ENCODE data around the gene LBX1.

The LBX1 gene

DNA sequence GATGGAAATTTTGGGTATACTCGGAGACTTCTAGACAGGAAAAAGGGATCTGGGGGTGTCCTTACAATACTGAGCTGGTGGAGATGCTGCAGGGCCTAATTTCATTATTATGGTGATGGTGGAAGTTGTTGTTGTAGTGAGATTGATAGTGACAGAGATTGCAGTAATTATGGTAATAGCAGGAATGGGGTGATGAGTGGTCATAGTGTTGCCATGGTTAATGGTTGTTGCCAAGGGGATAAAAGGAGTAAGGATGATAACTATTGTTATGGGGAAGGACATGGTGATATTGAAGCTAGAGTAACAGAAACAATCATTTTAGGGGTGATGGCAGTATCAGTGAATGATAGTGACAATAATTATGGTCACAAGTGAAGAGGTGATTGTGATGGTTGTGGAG is 27.1 kb upstream of the LBX1 start:
- H3K9me3 Mint-ChIP-seq: peaks cover 19% of the 10 kb centered on the region
- DNase-seq: no peak
- H3K36me3 Mint-ChIP-seq (ENCODE audit: low read depth): peaks cover 12% of the 10 kb centered on the region
- H3K27ac Mint-ChIP-seq: no peak overlapping the region
- peaks cover 68% of the 10 kb centered on the region for H3K4me1 Mint-ChIP-seq
- no peak overlapping the region for H3K4me3 Mint-ChIP-seq
- TF ChIP-seq, protein P1, sequence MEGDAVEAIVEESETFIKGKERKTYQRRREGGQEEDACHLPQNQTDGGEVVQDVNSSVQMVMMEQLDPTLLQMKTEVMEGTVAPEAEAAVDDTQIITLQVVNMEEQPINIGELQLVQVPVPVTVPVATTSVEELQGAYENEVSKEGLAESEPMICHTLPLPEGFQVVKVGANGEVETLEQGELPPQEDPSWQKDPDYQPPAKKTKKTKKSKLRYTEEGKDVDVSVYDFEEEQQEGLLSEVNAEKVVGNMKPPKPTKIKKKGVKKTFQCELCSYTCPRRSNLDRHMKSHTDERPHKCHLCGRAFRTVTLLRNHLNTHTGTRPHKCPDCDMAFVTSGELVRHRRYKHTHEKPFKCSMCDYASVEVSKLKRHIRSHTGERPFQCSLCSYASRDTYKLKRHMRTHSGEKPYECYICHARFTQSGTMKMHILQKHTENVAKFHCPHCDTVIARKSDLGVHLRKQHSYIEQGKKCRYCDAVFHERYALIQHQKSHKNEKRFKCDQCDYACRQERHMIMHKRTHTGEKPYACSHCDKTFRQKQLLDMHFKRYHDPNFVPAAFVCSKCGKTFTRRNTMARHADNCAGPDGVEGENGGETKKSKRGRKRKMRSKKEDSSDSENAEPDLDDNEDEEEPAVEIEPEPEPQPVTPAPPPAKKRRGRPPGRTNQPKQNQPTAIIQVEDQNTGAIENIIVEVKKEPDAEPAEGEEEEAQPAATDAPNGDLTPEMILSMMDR (IDR thresholded peaks at IDR 0.05): no peak
- peaks cover 7% of the 10 kb centered on the region for H3K27me3 Mint-ChIP-seq (ENCODE audit: low read depth, poor library complexity)

DNA sequence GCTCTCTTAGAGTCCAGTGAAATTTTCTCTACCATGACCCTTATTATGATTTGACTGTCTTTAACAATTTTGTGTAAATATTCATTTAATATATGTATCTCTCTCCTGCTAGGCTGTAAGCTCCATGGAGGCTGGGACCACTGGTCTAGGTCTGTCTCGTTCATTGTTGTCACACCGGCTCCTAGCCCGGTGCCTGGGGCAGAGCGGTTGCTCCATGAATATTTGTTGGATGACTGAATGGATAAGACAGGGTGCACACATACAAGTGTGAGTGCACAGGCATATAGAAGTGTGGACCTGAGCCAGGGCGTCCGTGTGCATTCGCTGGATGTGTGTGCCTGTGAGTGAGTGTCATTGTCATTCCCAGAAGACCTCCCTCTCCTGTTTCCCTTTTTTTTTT is 20.9 kb upstream of the LBX1 start:
- peak overlapping the region; percentile 77 for H3K27ac Mint-ChIP-seq
- H3K4me3 Mint-ChIP-seq: no peak overlapping the region
- H3K27me3 Mint-ChIP-seq (ENCODE audit: low read depth, poor library complexity): peaks cover 33% of the 10 kb centered on the region
- no peaks in the 10 kb centered on the region for H3K36me3 Mint-ChIP-seq (ENCODE audit: low read depth)
- no peak for DNase-seq
- H3K9me3 Mint-ChIP-seq: peaks cover 3% of the 10 kb centered on the region
- TF ChIP-seq, protein P1 (IDR thresholded peaks at IDR 0.05): no peak
- H3K4me1 Mint-ChIP-seq: peaks cover 71% of the 10 kb centered on the region

DNA sequence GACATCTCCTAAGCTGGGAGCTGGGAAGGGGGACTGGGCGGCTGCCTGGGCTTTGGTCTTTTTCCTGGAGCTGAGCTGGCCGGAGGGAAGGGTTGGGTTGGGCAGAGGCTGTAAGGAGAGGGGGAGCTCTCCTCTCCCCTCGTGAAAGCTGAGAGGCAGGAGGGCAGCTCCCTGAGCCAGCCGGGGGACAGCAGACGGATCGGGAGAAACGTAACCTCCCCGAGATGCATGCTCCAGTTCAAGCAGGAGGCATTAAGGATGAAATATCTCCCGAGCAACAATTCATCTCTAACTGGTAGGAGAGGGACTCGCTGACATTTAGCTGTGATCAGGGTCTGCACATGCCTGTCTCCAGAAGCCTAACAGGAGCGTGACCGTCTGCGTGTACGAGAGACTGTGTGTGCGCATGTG is 19.9 kb upstream of the LBX1 start:
- Mint-ChIP-seq H3K9me3 (peaks cover 3% of the 10 kb centered on the region), H3K4me3 (peak overlapping the region; percentile 6), H3K27me3 (ENCODE audit: low read depth, poor library complexity) (peaks cover 37% of the 10 kb centered on the region), H3K4me1 (peaks cover 71% of the 10 kb centered on the region), H3K36me3 (ENCODE audit: low read depth) (no peaks in the 10 kb centered on the region), H3K27ac (no peak overlapping the region)
- TF ChIP-seq, protein P1 (IDR thresholded peaks at IDR 0.05): no peak
- DNase-seq: no peak

DNA sequence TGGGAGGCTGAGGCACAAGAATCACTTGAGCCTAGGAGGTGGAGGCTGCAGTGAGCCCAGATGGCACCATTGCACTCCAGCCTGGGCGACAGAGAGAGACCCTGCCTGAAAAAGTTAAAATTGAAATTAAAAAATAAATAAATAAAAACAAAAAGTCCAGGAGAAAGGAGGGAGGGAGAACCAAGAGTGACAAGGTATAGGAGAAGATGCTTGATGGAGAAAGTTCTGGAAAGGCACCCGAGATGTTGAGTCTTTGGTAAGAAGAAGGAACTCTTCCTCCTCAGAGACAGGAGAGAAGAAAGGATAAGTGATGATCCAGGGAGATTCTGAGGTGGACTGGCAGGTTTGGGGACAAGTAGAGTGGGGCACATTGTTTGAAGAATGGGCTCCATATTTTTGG is 17.4 kb upstream of the LBX1 start:
- no peak overlapping the region for H3K4me3 Mint-ChIP-seq
- peaks cover 66% of the 10 kb centered on the region for H3K4me1 Mint-ChIP-seq
- H3K9me3 Mint-ChIP-seq: peaks cover 3% of the 10 kb centered on the region
- H3K27ac Mint-ChIP-seq: no peak overlapping the region
- no peak for DNase-seq
- TF ChIP-seq, protein P1 (IDR thresholded peaks at IDR 0.05): no peak
- peaks cover 46% of the 10 kb centered on the region for H3K27me3 Mint-ChIP-seq (ENCODE audit: low read depth, poor library complexity)
- H3K36me3 Mint-ChIP-seq (ENCODE audit: low read depth): no peaks in the 10 kb centered on the region

DNA sequence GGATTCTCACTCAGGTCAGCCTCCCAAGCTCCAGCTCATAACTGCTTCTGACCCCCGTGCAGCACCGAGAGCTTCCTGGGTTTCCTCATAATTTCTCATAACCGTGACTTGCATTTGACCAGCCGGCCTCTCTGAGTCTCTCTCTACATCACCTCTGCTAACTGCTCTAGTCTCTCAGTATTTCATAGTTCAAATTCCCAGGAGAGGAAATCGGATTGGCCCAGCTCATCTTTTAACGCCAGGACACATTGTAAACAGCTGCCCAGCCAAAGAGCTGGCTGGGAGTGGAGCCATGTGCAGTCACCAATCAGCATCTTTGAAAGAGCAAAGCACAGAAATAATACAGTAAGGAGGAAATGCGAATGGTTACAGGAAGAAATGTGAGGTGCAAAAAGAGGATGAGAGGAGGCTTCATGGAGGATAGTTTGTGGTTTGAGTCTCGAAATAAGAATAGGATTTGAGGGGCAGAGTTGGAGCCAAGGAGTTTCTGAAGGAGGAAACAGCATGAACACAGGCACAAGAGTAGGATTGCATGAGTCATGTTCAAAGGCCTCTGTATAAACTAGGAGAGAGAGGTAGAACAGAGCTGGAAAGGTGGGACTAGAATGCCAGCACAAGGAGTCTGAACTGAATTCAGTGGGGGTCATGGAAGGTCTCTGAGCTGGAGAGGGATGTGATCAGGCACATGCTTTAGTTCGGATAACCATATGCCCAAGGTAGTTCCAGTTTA is 15.2 kb upstream of the LBX1 start:
- Mint-ChIP-seq H3K27ac (no peak overlapping the region), H3K4me3 (no peak overlapping the region), H3K27me3 (ENCODE audit: low read depth, poor library complexity) (peaks cover 64% of the 10 kb centered on the region), H3K36me3 (ENCODE audit: low read depth) (no peaks in the 10 kb centered on the region), H3K9me3 (peaks cover 3% of the 10 kb centered on the region), H3K4me1 (peaks cover 48% of the 10 kb centered on the region)
- TF ChIP-seq, protein P1 (IDR thresholded peaks at IDR 0.05): no peak
- no peak for DNase-seq
